H1 (cell line): Measurements from ENCODE around the gene LINC01488. TPM values are rescaled to one million over a fixed set of nuclear protein-coding genes. Genes with fewer than 3 reads are reported as not detected.

Source experiments
- ATF3 ChIP-seq: IDR thresholded peaks from 2 replicates; pipeline ENCODE4 v1.6.1; 2011; ENCODE audit warnings: low read depth, mild to moderate bottlenecking, low read length; ENCODE audit not compliant: insufficient read depth
- BACH1 ChIP-seq: IDR thresholded peaks from 2 replicates; pipeline ENCODE4 v1.6.1; 2012; ENCODE audit warnings: low read length, improper control_type of control experiment
- CHD7 ChIP-seq: fragments of 300-600 bp; sonication (generic); IDR thresholded peaks from 2 replicates; pipeline ENCODE4 v1.7.1; 2012; ENCODE audit warnings: low read length, moderate library complexity, mild to moderate bottlenecking, inconsistent platforms; ENCODE audit not compliant: insufficient replicate concordance
- CTCF ChIP-seq, 3 experiments: IDR thresholded peaks; 1 replicate in 2 of 3; 2 replicates in 1 of 3; pipeline versions ENCODE4 v1.5.1 to v1.6.1; 2011; ENCODE audit warnings: low read length in 3 of 3, mild to moderate bottlenecking in 3 of 3, inconsistent platforms in 2 of 3, low read depth in 1 of 3, moderate library complexity in 1 of 3; ENCODE audit not compliant: insufficient read depth in 1 of 3; ENCODE audit errors: control extremely low read depth in 1 of 3
- HDAC2 ChIP-seq, 2 experiments: fragments of 300-600 bp in 1 of 2; sonication (generic) in 1 of 2; IDR thresholded peaks; 2 replicates each; pipeline ENCODE4 v1.6.1; 2011 to 2012; ENCODE audit warnings: low read depth in 2 of 2, low read length in 2 of 2, mild to moderate bottlenecking in 2 of 2, moderate library complexity in 2 of 2, borderline replicate concordance in 1 of 2, inconsistent platforms in 1 of 2
- JUND ChIP-seq: IDR thresholded peaks from 2 replicates; pipeline ENCODE4 v1.6.1; 2011; ENCODE audit warnings: mild to moderate bottlenecking, improper control_type of control experiment, low read length
- RBBP5 ChIP-seq: IDR thresholded peaks from 2 replicates; pipeline ENCODE4 v1.7.1; 2012; ENCODE audit warnings: low read depth, mild to moderate bottlenecking, inconsistent platforms, low read length, moderate library complexity, borderline replicate concordance
- TCF12 ChIP-seq: IDR thresholded peaks from 2 replicates; pipeline ENCODE4 v1.6.1; 2011; ENCODE audit warnings: low read depth, mild to moderate bottlenecking, low read length
- polyA plus RNA-seq, 7 experiments: library from polyadenylated mRNA; depleted of rRNA in 3 of 7; stranded (reverse) in 5 of 7; unstranded in 2 of 7; fragments of >200 nt in 5 of 7; fragments of 200-250 nt in 2 of 7; gene quantifications; 1 replicate in 5 of 7; 2 replicates in 1 of 7; 4 replicates in 1 of 7; pipeline versions ENCODE4 v1.2.1 to v1.2.3, GENCODE V29; 2011 to 2013; ENCODE audit warnings: missing spikeins in 2 of 7, mixed read lengths in 2 of 7
- total RNA-seq: library from RNA; stranded (reverse); fragmentation: NEBNext Ultra II Directional; extraction: Animal tissue kit (Norgen Biotek cat#: 25700); gene quantifications from 2 replicates; pipeline ENCODE4 v1.2.1, GENCODE V29; 2021

Gene LINC01488
- total and polyA plus RNA-seq, 2 of the 8 experiments (the other 6 are each of a cell fraction or from before 2014, with no cell fraction given) = not detected

- TF ChIP-seq CHD7 (no peak), BACH1 (no peak), ATF3 (no peak), TCF12 (no peak), RBBP5 (no peak), JUND (no peak), HDAC2 (IDR thresholded peaks at IDR 0.05; ENCODE audit: borderline replicate concordance in 1 of 2, low read depth in 2 of 2, low read length in 2 of 2) (no peak), CTCF (IDR thresholded peaks at IDR 0.05; ENCODE audit: control extremely low read depth in 1 of 3, insufficient read depth in 1 of 3, low read depth in 1 of 3, low read length in 3 of 3) (no peak)
These were observed 18.4 kb downstream of the LINC01488 start (continued) for GRCh38 chr11:69499918-69500284.
